GM19035 (cell line): ENCODE data around the gene PPP1R13L.
"Not testable (repeated sequence)": the region's sequence is repeated elsewhere in the genome, so short reads cannot be mapped to it uniquely, and the experiment has no call there.

ENCODE experiments used
- ATAC-seq: cut with Tn5 transposase; IDR thresholded peaks from one replicate; pipeline ENCODE4 v1.9.1; 2021; ENCODE audit not compliant: unreplicated experiment

The PPP1R13L gene

DNA sequence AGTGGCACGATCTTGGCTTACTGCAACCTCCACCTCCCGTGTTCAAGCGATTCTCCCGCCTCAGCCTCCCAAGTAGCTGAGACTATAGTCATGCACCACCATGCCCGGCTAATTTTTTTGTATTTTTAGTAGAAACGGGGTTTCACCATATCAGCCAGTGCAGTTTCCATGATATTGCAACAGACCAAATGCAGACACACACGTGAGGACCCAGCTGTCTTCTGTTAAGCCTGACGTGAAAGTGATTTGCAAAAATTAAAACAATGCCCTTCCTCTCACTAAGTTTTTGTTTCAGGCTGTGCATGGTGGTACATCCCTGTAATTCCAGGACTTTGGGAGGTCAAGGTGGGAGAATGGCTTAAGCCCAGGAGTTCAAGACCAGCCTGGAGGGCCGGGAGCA lies 26.1 kb upstream of the PPP1R13L start:
- not testable (repeated sequence) for ATAC-seq

GRCh38 chr19:45429896-45430295 lies 25.0 kb upstream of the PPP1R13L start:
- not testable (repeated sequence) for ATAC-seq

DNA sequence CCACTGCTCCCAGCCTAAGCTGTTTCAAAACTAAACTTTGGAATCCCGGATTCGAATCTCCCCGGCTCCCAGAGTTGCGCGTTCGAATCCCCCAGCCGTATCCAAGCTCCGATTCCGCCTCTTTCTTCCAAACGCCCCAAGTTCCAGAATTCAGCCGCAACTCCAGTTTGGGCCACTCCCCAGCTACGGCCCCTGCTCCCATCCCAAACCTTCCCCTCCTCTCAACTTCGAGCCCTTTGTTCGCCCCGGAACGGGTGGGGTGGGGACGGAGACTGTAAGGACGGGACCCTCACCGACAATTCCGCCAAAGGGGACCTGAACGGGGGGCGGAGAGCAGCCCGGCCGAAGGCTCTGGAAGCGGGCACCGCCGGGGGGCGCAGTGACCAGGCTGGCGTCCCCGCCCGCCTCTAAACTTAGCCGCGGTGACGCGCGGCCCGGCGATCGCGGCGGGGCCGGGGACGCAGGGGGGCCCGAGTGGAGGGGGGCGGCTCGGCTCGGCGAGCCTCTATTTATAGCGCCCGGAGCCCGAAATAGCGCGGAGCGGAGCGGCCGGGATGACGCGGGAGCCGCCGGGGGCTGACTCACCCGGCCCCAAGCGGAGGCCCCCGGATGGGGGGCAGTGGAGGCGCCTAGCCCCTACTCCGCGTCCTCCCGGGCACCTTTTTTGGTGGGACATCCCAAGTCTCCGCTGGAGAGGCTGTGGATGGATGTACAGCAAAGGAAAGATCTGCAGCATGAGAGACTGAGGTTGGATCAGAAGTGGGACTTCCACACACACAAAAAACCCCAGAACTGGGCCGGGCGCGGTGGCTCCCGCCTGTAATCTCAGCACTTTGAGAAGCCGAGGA lies 23.7 kb upstream of the PPP1R13L start:
- no peak for ATAC-seq

- no peak for ATAC-seq
Observed at GRCh38 chr19:45424191-45425058, 19.6 kb upstream of the PPP1R13L start.

GRCh38 chr19:45423589-45424190 lies 18.8 kb upstream of the PPP1R13L start, which contains the start of gene ERCC1:
Gene ERCC1 (minus strand): TSS chr19:45423917. CDS start chr19:45423374, 543 bp downstream.
- ATAC-seq = peak; percentile 64

GRCh38 chr19:45423033-45423588 lies 18.2 kb upstream of the PPP1R13L start:
- ATAC-seq = no peak

DNA sequence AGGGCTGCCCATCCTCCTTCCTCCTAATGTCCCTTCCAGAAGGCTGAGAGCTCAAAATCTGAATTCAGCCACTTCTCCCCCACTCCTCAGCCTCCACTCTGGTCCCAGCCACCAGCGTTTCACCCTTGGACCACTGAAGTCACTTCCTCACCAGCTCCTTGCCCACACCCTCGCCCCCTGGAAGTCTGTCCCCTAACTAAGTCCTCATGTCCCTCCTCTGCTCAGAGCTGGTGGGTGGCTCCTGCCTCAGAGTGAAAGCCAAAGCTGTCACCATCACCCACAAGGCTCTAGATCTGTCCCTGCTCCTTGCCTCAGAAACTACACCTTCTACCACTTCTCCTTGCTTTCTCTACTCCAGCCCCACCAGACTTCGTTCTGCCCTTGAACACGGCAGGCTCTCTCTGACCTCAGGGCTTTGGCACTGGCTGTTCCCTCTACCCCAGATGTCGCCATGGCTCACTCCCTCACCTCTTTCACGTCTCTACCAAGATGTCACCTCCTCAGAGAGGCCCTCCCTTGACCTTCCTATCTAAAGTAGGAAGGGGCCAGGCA lies 17.2 kb upstream of the PPP1R13L start:
- ATAC-seq = no peak

GRCh38 chr19:45420871-45421270 lies 16.0 kb upstream of the PPP1R13L start:
- no peak for ATAC-seq

DNA sequence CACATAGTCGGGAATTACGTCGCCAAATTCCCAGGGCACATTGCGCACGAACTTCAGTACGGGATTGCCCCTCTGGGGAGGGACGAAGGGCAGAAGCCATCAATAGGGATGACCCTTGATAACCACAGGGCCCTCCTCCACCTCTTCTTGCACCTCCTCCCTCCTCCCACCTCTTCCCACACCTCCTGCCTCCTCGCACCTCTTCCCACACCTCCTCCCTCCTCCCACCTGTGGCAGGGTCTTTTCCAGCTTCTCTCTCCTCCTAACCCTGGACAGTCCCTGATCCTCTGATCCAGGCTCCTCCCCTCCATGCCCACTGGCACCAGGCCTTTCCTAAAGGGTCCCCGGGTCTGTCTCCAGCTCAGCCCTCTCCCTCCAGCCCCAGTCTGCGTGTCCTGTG lies 15.5 kb upstream of the PPP1R13L start:
- ATAC-seq = no peak

DNA sequence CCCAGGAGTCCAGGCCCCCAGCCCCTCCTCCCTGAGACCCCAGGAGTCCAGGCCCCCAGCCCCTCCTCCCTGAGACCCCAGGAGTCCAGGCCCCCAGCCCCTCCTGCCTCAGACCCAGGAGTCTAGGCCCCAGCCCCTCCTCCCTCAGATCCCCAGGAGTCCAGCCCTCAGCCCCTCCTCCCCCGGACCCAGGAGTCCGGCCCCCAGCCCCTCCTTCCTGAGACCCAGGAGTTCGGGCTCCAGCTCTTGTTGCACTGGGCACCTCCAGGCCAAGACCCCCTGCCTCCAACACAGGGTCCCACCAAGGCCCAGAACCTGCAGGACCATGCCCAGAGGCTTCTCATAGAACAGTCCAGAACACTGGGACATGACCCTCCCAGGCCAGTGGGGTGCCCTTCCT lies 15.0 kb upstream of the PPP1R13L start:
- no peak for ATAC-seq

GRCh38 chr19:45419396-45419795 lies 14.5 kb upstream of the PPP1R13L start:
- ATAC-seq = no peak

- no peak for ATAC-seq
Observed at GRCh38 chr19:45418802-45419201, 13.9 kb upstream of the PPP1R13L start.

DNA sequence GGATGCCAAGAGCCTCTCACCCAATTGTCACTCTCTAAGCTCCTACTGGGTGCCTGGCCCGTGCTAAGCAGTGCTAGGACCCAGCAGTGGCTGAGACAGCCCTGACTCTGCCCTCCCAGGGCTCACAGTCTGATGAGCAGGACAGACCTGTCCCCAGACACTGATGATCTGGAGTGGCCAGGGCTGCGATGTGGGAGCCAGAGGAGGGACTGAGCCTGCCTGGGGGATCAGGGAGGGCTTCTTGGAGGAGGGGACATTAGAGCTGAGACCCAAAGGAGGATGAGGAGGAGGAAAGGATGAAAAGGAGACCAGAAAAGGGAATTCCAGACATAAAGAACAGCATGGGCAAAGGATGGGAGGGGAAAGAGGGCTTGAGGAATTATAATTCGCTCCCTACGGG lies 12.3 kb upstream of the PPP1R13L start:
- no peak for ATAC-seq

DNA sequence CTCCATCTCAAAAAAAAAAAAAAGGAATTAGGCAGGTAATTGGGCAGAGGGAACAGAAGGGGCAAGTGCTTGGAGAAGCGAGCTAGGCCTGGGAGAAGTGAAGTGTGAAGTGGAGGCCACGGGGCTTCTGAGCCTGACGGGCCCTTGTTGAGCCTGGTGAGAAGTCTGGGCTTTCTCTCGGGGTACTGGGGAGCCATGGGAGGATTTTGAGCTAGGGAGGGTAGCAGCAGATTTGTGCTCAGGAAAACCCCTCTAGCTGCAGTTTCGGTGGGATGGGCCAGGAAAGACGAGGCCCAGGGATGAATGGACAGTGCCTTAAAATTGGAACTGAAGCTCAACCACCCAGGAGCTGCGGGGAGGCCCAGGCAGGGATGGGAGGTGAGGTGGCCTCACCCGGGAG lies 9.6 kb upstream of the PPP1R13L start:
- no peak for ATAC-seq

GRCh38 chr19:45413497-45413896 lies 8.6 kb upstream of the PPP1R13L start:
- no peak for ATAC-seq

DNA sequence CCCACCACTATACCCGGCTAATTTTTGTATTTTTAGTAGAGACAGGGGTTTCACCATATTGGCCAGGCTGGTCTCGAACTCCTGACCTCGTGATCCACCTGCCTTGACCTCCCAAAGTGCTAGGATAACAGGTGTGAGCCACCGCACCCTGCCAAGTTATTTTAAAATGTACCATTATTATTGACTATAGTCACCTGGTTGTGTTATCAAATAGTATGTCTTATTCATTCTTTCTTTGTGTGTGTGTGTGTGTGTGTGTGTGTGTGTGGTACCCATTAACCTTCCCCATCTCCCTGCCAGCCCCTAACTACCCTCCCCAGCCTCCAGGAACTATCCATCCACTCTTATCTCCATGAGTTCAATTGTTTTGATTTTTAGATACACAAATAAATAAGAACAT lies 5.5 kb upstream of the PPP1R13L start:
- not testable (repeated sequence) for ATAC-seq

- ATAC-seq = no peak
Observed at GRCh38 chr19:45409557-45409920, 4.7 kb upstream of the PPP1R13L start.

GRCh38 chr19:45408830-45409556 lies 4.1 kb upstream of the PPP1R13L start:
- ATAC-seq = no peak

DNA sequence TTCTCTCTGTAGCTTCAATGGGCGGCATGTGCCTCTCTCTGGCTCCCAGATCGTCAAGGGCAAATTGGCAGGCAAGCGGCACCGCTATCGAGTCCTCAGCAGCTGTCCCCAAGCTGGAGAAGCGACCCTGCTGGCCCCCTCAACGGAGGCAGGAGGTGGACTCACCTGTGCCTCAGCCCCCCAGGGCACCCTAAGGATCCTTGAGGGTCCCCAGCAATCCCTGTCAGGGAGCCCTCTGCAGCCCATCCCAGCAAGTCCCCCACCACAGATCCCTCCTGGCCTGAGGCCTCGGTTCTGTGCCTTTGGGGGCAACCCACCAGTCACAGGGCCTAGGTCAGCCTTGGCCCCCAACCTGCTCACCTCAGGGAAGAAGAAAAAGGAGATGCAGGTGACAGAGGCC lies 3.3 kb upstream of the PPP1R13L start:
- ATAC-seq = no peak

DNA sequence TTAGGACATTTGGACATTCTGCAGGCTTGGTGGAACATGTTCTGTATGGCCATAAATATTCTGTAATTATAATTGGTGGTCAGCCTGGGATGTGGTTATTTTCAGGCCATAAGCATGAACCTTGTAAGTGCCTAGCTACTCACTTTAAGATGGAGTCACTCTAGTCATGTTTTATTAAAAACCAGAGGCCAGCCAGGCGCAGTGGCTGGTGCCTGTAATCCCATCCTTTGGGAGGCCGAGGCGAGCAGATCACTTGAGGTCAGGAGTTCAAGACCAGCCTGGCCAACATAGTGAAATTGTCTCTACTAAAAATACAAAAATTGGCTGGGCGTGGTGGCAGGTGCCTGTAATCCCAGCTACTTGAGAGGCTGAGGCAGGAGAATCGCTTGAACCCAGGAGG lies 2.7 kb upstream of the PPP1R13L start:
- not testable (repeated sequence) for ATAC-seq

GRCh38 chr19:45407091-45407375 lies 2.2 kb upstream of the PPP1R13L start:
- no peak for ATAC-seq
